Activated CD4-positive, alpha-beta T cell treated with anti-CD3 and anti-CD28 coated beads, Interleukin-2, amount 10 ng/mL, durations not matched to agents 24 days and 14 days (primary cell): ENCODE results near the gene NR2F2. TPM values are rescaled to one million over a fixed set of nuclear protein-coding genes. Genes with fewer than 3 reads are reported as not detected.

Source experiments
- DNase-seq: peaks from one replicate; pipeline ENCODE4 v3.0.0; 2022
- H3K27ac Mint-ChIP-seq: one replicate; pipeline ENCODE4 v1.8.0; 2022; ENCODE audit warnings: mild to moderate bottlenecking, mixed read lengths
- H3K27me3 Mint-ChIP-seq: one replicate; pipeline ENCODE4 v1.8.0; 2022; ENCODE audit warnings: mixed read lengths
- H3K36me3 Mint-ChIP-seq: one replicate; pipeline ENCODE4 v1.8.0; 2022; ENCODE audit warnings: low read depth, mild to moderate bottlenecking, mixed read lengths
- H3K4me1 Mint-ChIP-seq: one replicate; pipeline ENCODE4 v1.8.0; 2021; ENCODE audit warnings: mixed read lengths
- H3K4me3 Mint-ChIP-seq: one replicate; pipeline ENCODE4 v1.8.0; 2022; ENCODE audit warnings: mild to moderate bottlenecking, moderate library complexity, mixed read lengths
- H3K9me3 Mint-ChIP-seq: one replicate; pipeline ENCODE4 v1.8.0; 2021; ENCODE audit warnings: mixed read lengths
- intact Hi-C: fragments of 100-400 bp; cut with micrococcal nuclease; formaldehyde crosslinking; loops from one replicate; pipeline ENCODE4 v1.15.1; 2023
- total RNA-seq: library from RNA; stranded (reverse); gene quantifications from 2 replicates; pipeline ENCODE4 v1.2.3, GENCODE V29; 2022

The NR2F2 gene
- total RNA-seq, 1 donor from 2014 or later: not detected

GRCh38 chr15:96323319-96324145, 7.0 kb upstream of the NR2F2 start:
- H3K27me3 Mint-ChIP-seq: peaks cover 75% of the 10 kb centered on the region
- H3K4me1 Mint-ChIP-seq: no peaks in the 10 kb centered on the region
- no peak overlapping the region for H3K4me3 Mint-ChIP-seq
- H3K9me3 Mint-ChIP-seq: peaks cover 5% of the 10 kb centered on the region
- H3K27ac Mint-ChIP-seq: peak overlapping the region; percentile 20
- H3K36me3 Mint-ChIP-seq: peaks cover 3% of the 10 kb centered on the region
- peak; percentile 19 for DNase-seq
- intact Hi-C loops: no loop called here

GRCh38 chr15:96324192-96324895, 6.2 kb upstream of the NR2F2 start:
- Mint-ChIP-seq H3K27me3 (peaks cover 79% of the 10 kb centered on the region), H3K4me3 (no peak overlapping the region), H3K27ac (no peak overlapping the region), H3K9me3 (peaks cover 5% of the 10 kb centered on the region), H3K4me1 (no peaks in the 10 kb centered on the region), H3K36me3 (peaks cover 3% of the 10 kb centered on the region)
- intact Hi-C loops: no loop called here
- DNase-seq: peak; percentile 29

GRCh38 chr15:96324940-96325540, 5.5 kb upstream of the NR2F2 start:
- DNase-seq: peak; percentile 8
- H3K4me3 Mint-ChIP-seq: no peak overlapping the region
- intact Hi-C loops: no loop called here
- peaks cover 3% of the 10 kb centered on the region for H3K36me3 Mint-ChIP-seq
- H3K4me1 Mint-ChIP-seq: no peaks in the 10 kb centered on the region
- peaks cover 9% of the 10 kb centered on the region for H3K9me3 Mint-ChIP-seq
- peaks cover 79% of the 10 kb centered on the region for H3K27me3 Mint-ChIP-seq
- no peak overlapping the region for H3K27ac Mint-ChIP-seq

GRCh38 chr15:96325541-96326327, 4.8 kb upstream of the NR2F2 start:
- DNase-seq: peak; percentile 45
- Mint-ChIP-seq H3K27ac (no peak overlapping the region), H3K4me3 (no peak overlapping the region), H3K4me1 (peaks cover 2% of the 10 kb centered on the region), H3K27me3 (peaks cover 78% of the 10 kb centered on the region), H3K9me3 (peaks cover 10% of the 10 kb centered on the region), H3K36me3 (peaks cover 5% of the 10 kb centered on the region)
- intact Hi-C loops: loop anchor here (2.0 kb wide), 1 partner anchor 19 kb away; no protein-coding TSS in a partner anchor

- Mint-ChIP-seq H3K27ac (no peak overlapping the region), H3K4me3 (no peak overlapping the region), H3K4me1 (peaks cover 4% of the 10 kb centered on the region), H3K27me3 (peaks cover 77% of the 10 kb centered on the region), H3K36me3 (peaks cover 6% of the 10 kb centered on the region), H3K9me3 (peaks cover 12% of the 10 kb centered on the region)
- peak; percentile 55 for DNase-seq
- intact Hi-C loops: loop anchor here (2.0 kb wide), 1 partner anchor 18 kb away; no protein-coding TSS in a partner anchor
Measured at GRCh38 chr15:96326328-96327154, 4.0 kb upstream of the NR2F2 start.

GRCh38 chr15:96327155-96327741, 3.3 kb upstream of the NR2F2 start:
- Mint-ChIP-seq H3K4me1 (peaks cover 4% of the 10 kb centered on the region), H3K36me3 (peaks cover 8% of the 10 kb centered on the region), H3K9me3 (peaks cover 12% of the 10 kb centered on the region), H3K27ac (no peak overlapping the region), H3K27me3 (peaks cover 79% of the 10 kb centered on the region), H3K4me3 (no peak overlapping the region)
- DNase-seq: peak; percentile 58
- intact Hi-C loops: loop anchor here (2.0 kb wide), 1 partner anchor 18 kb away; no protein-coding TSS in a partner anchor

- Mint-ChIP-seq H3K36me3 (peaks cover 8% of the 10 kb centered on the region), H3K9me3 (peaks cover 13% of the 10 kb centered on the region), H3K4me1 (peaks cover 4% of the 10 kb centered on the region), H3K27me3 (peaks cover 81% of the 10 kb centered on the region), H3K4me3 (no peak overlapping the region), H3K27ac (no peak overlapping the region)
- intact Hi-C loops: no loop called here
- DNase-seq: peak; percentile 9
Measured at GRCh38 chr15:96328181-96328876, 2.2 kb upstream of the NR2F2 start.

- H3K27ac Mint-ChIP-seq: no peak overlapping the region
- intact Hi-C loops: no loop called here
Measured at GRCh38 chr15:96328877-96329195, 1.7 kb upstream of the NR2F2 start.

GRCh38 chr15:96329403-96329981, 1.0 kb upstream of the NR2F2 start:
- peaks cover 8% of the 10 kb centered on the region for H3K36me3 Mint-ChIP-seq
- intact Hi-C loops: no loop called here
- H3K4me3 Mint-ChIP-seq: no peak overlapping the region
- H3K27ac Mint-ChIP-seq: peak overlapping the region; percentile 23
- DNase-seq: peak; percentile 48
- H3K4me1 Mint-ChIP-seq: peaks cover 4% of the 10 kb centered on the region
- peaks cover 15% of the 10 kb centered on the region for H3K9me3 Mint-ChIP-seq
- peaks cover 80% of the 10 kb centered on the region for H3K27me3 Mint-ChIP-seq

More at GRCh38 chr15:96328877-96329195, 1.7 kb upstream of the NR2F2 start:
- H3K4me1 Mint-ChIP-seq: peaks cover 4% of the 10 kb centered on the region
- H3K9me3 Mint-ChIP-seq: peaks cover 15% of the 10 kb centered on the region
- DNase-seq: no peak
- H3K4me3 Mint-ChIP-seq: no peak overlapping the region
- peaks cover 81% of the 10 kb centered on the region for H3K27me3 Mint-ChIP-seq
- H3K36me3 Mint-ChIP-seq: peaks cover 8% of the 10 kb centered on the region

GRCh38 chr15:96330064-96330449, 443 bp upstream of the NR2F2 start:
- peak; percentile 70 for DNase-seq
- intact Hi-C loops: loop anchor here (2.0 kb wide), 1 partner anchor 27 kb away; no protein-coding TSS in a partner anchor
- Mint-ChIP-seq H3K27ac (peak overlapping the region; percentile 71), H3K9me3 (peaks cover 15% of the 10 kb centered on the region), H3K36me3 (peaks cover 8% of the 10 kb centered on the region), H3K4me1 (peaks cover 4% of the 10 kb centered on the region), H3K27me3 (peaks cover 78% of the 10 kb centered on the region), H3K4me3 (peak overlapping the region; percentile 71)

- Mint-ChIP-seq H3K4me1 (peaks cover 4% of the 10 kb centered on the region), H3K9me3 (peaks cover 10% of the 10 kb centered on the region), H3K27ac (peak overlapping the region; percentile 51), H3K4me3 (peak overlapping the region; percentile 89), H3K36me3 (peaks cover 8% of the 10 kb centered on the region), H3K27me3 (peaks cover 78% of the 10 kb centered on the region)
- DNase-seq: peak; percentile 55
- intact Hi-C loops: loop anchor here (2.0 kb wide), 1 partner anchor 25 kb away; no protein-coding TSS in a partner anchor
Measured at GRCh38 chr15:96331144-96331944, 844 bp downstream of the NR2F2 start.
